ENCODE results near the gene C4orf36.

- TF ChIP-seq CTCF (IDR thresholded peaks at IDR 0.05) = no peak
- no peak for TF ChIP-seq POLR2AphosphoS5 (IDR thresholded peaks at IDR 0.05; ENCODE audit: insufficient read depth in 1 of 2, low read depth in 1 of 2)
Measured at GRCh38 chr4:86833615-86834014, 58.6 kb downstream of the C4orf36 start.

Data from vagina (tissue), 2 donors.